K562 (cell line): ENCODE measurements around the gene TPI1. TPM values are rescaled to one million over a fixed set of nuclear protein-coding genes. Genes with fewer than 3 reads are reported as not detected.

Experiments
- ATF7 ChIP-seq: fragments of 450-650 bp; IDR thresholded peaks from 2 replicates; pipeline ENCODE4 v1.7.1; 2014; ENCODE audit warnings: mild to moderate bottlenecking, moderate library complexity
- ELF4 ChIP-seq: fragments of 450-650 bp; formaldehyde crosslinking; IDR thresholded peaks from 2 replicates; pipeline ENCODE4 v1.4.0; 2022; ENCODE audit warnings: missing genetic modification characterization
- FOS ChIP-seq: IDR thresholded peaks from 3 replicates; pipeline ENCODE4 v1.6.1; 2011; ENCODE audit not compliant: insufficient read length; ENCODE audit errors: extremely low read depth
- FUS ChIP-seq: fragments of 200-400 bp; formaldehyde crosslinking; optimal IDR thresholded peaks from 2 replicates; pipeline ENCODE3; 2017; ENCODE audit warnings: low read depth, low read length
- GATA2 ChIP-seq: sonication (generic); formaldehyde crosslinking; IDR thresholded peaks from 2 replicates; pipeline ENCODE4 v1.4.0; 2020; ENCODE audit warnings: mild to moderate bottlenecking, missing genetic modification reagents
- ILF3 ChIP-seq: fragments of 450-650 bp; IDR thresholded peaks from 2 replicates; pipeline ENCODE4 v1.6.1; 2018; ENCODE audit warnings: antibody characterized with exemption, mild to moderate bottlenecking, moderate library complexity, borderline replicate concordance
- KAT8 ChIP-seq: fragments of 450-650 bp; IDR thresholded peaks from 2 replicates; pipeline ENCODE4 v1.6.1; 2016; ENCODE audit warnings: low read depth, mild to moderate bottlenecking
- NCOA2 ChIP-seq, 2 experiments: fragments of 450-650 bp; IDR thresholded peaks; 2 replicates each; pipeline ENCODE4 v1.6.1; 2018; ENCODE audit warnings: mild to moderate bottlenecking in 2 of 2, moderate library complexity in 1 of 2; ENCODE audit not compliant: partially characterized antibody in 2 of 2
- RREB1 ChIP-seq: fragments of 250-450 bp; sonication (Bioruptor Pico); IDR thresholded peaks from 2 replicates; pipeline ENCODE4 v1.4.0; 2020
- SMARCE1 ChIP-seq: fragments of 450-650 bp; IDR thresholded peaks from 2 replicates; pipeline ENCODE4 v1.7.1; 2016; ENCODE audit warnings: mild to moderate bottlenecking
- SP1 ChIP-seq: sonication (generic); formaldehyde crosslinking; IDR thresholded peaks from 2 replicates; pipeline ENCODE4 v1.8.1; 2022; ENCODE audit warnings: mild to moderate bottlenecking, missing genetic modification reagents
- SUPT5H ChIP-seq: fragments of 450-650 bp; IDR thresholded peaks from 2 replicates; pipeline ENCODE4 v1.6.1; 2016
- TFAM ChIP-seq: fragments of 250-450 bp; sonication (Bioruptor Pico); conservative IDR thresholded peaks from 2 replicates; pipeline ENCODE4 v1.5.0; 2021; ENCODE audit warnings: mild to moderate bottlenecking, moderate library complexity
- THRA ChIP-seq: fragments of 450-650 bp; IDR thresholded peaks from 2 replicates; pipeline ENCODE4 v1.6.1; 2017; ENCODE audit warnings: mild to moderate bottlenecking, moderate library complexity
- USF2 ChIP-seq: sonication (generic); formaldehyde crosslinking; IDR thresholded peaks from 2 replicates; pipeline ENCODE4 v1.5.0; 2020; ENCODE audit warnings: missing genetic modification reagents
- ZBED1 ChIP-seq: IDR thresholded peaks from 2 replicates; pipeline ENCODE4 v1.6.1; 2014
- ZBTB7A ChIP-seq: IDR thresholded peaks from 2 replicates; pipeline ENCODE4 v1.6.1; 2011; ENCODE audit warnings: low read depth, mild to moderate bottlenecking, low read length, moderate library complexity, borderline replicate concordance; ENCODE audit not compliant: control insufficient read depth
- ZNF12 ChIP-seq: sonication (generic); formaldehyde crosslinking; IDR thresholded peaks from 2 replicates; pipeline ENCODE4 v1.4.0; 2020; ENCODE audit warnings: mild to moderate bottlenecking, missing genetic modification reagents
- ZNF766 ChIP-seq: fragments of 200-800 bp; sonication (Bioruptor generic); conservative IDR thresholded peaks from 2 replicates; pipeline ENCODE4 v1.6.1; 2016; ENCODE audit warnings: missing genetic modification characterization, missing compliant biosample characterization
- ZNF778 ChIP-seq: fragments of 450-650 bp; formaldehyde crosslinking; IDR thresholded peaks from 2 replicates; pipeline ENCODE4 v1.4.0; 2020; ENCODE audit warnings: mild to moderate bottlenecking, moderate library complexity
- polyA plus RNA-seq, 8 experiments: library from polyadenylated mRNA; depleted of rRNA in 4 of 8; stranded (reverse) in 5 of 8; unstranded in 3 of 8; fragments of >200 nt; fragmentation: Nextera tagmentation in 2 of 8; fragmentation: Illumina TruSeq in 1 of 8; extraction: Ambion mirVana in 2 of 8; extraction: Trizol in 1 of 8; gene quantifications; 2 replicates each; pipeline versions ENCODE4 v1.2.1 to v1.2.3, GENCODE V29; 2011 to 2014; ENCODE audit warnings: inconsistent platforms in 1 of 8, missing spikeins in 1 of 8
- total RNA-seq, 7 experiments: library from RNA; depleted of rRNA in 6 of 7; stranded (reverse); fragments of >200 nt in 6 of 7; fragmentation: Illumina TruSeq in 2 of 7; extraction: Trizol in 2 of 7; gene quantifications; 2 replicates each; pipeline versions ENCODE4 v1.2.1 to v1.2.3, GENCODE V29; 2011 to 2021; ENCODE audit warnings: low replicate concordance in 1 of 7

Gene TPI1
- total and polyA plus RNA-seq, 9 of the 15 experiments (the other 6 are each of a cell fraction or from before 2014, with no cell fraction given), result 662 to 4,971 (median 892) TPM

GRCh38 chr12:6867413-6868210 is at the start of gene TPI1 (continued):
- TF ChIP-seq RREB1 (no peak; the same call in 1 of the 2 replicates), ATF7 (peak; percentile 14; the same call in 1 of the 2 replicates), ZNF12 (CRISPR knock-in tag) (peak; percentile 45; the same call in 1 of the 2 replicates), ZNF778 (CRISPR knock-in tag) (no peak), THRA (no peak), NCOA2 (IDR thresholded peaks at IDR 0.05; ENCODE audit: partially characterized antibody in 2 of 2) (no peak), KAT8 (no peak), GATA2 (no peak), SP1 (CRISPR knock-in tag) (peak; percentile 37), SMARCE1 (no peak), FUS (peak; percentile 97), ZBTB7A (peak; percentile 13; the same call in 1 of the 2 replicates), ZNF766 (CRISPR knock-in tag) (peak; percentile 36; the same call in 1 of the 2 replicates), TFAM (CRISPR knock-in tag) (no peak), USF2 (CRISPR knock-in tag) (no peak), ZBED1 (no peak), ILF3 (no peak), FOS (no peak), ELF4 (CRISPR knock-in tag) (no peak), SUPT5H (peak; percentile 97)
